IPS-18a (cell line): ENCODE data around the gene PALLD.
"Not testable (repeated sequence)": the region's sequence is repeated elsewhere in the genome, so short reads cannot be mapped to it uniquely, and the experiment has no call there.

Experiments used
- H3K27ac ChIP-seq: one replicate; pipeline ENCODE4 v1.5.1; 2013; ENCODE audit warnings: low read length
- H3K27me3 ChIP-seq: one replicate; pipeline ENCODE4 v1.6.1; 2013; ENCODE audit warnings: mild to moderate bottlenecking, low read length; ENCODE audit not compliant: control insufficient read depth, insufficient read depth
- H3K36me3 ChIP-seq: one replicate; pipeline ENCODE4 v1.6.1; 2013; ENCODE audit warnings: low read depth, low read length; ENCODE audit not compliant: control insufficient read depth
- H3K4me1 ChIP-seq: one replicate; pipeline ENCODE4 v1.6.1; 2013; ENCODE audit warnings: low read depth, low read length; ENCODE audit not compliant: control insufficient read depth
- H3K4me3 ChIP-seq: one replicate; pipeline ENCODE4 v1.5.1; 2013; ENCODE audit warnings: low read length
- H3K9ac ChIP-seq: one replicate; pipeline ENCODE4 v1.6.1; 2013; ENCODE audit warnings: mild to moderate bottlenecking, low read length, moderate library complexity
- H3K9me3 ChIP-seq: one replicate; pipeline ENCODE4 v1.6.1; 2013; ENCODE audit warnings: low read depth, low read length; ENCODE audit not compliant: control insufficient read depth

PALLD gene

DNA sequence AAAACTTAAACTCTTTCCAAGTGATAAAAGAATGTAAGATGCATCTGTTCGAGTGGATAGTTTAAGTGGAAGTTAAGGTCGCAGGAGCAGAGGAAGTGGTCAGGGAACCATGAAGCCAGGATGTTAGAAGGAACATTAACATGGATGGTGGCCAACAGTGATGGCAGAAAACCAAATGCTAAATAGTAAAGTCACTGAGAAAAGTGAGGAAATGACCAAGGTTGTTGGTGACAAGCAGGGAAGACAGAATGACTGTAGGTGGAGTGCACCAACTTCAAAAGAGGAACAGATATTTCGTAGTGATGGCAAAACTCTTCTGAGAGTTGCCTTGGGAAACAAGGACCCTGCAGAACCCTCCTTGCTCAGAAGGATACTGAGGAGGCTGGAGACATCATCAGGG, 226.2 kb downstream of the PALLD start:
- no peaks in the 10 kb centered on the region for H3K36me3 ChIP-seq
- H3K27me3 ChIP-seq, result no peaks in the 10 kb centered on the region
- no peak overlapping the region for H3K9ac ChIP-seq
- H3K27ac ChIP-seq, result no peak overlapping the region
- no peaks in the 10 kb centered on the region for H3K9me3 ChIP-seq
- H3K4me1 ChIP-seq, result peaks cover 11% of the 10 kb centered on the region
- no peak overlapping the region for H3K4me3 ChIP-seq

DNA sequence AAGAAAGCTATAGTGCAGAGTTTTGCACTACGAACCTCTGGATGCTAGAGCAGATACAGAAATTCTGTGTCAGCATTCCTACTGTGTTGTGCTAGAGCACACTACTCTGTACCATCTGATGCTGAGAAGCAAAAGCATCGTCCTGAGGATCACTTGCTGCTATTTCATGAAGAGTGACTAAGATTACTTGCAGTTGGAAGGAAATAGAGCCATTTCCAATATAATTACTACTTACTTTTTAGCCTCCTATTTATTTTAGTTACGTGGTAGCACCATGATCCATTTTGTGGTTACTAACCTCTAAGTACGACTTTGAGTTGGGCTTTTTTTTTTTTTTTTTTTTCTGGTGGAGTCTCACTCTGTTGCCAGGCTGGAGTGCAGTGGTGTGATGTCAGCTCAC, 226.7 kb downstream of the PALLD start:
- Histone ChIP-seq H3K9me3 (no peaks in the 10 kb centered on the region), H3K27me3 (no peaks in the 10 kb centered on the region), H3K36me3 (no peaks in the 10 kb centered on the region), H3K9ac (no peak overlapping the region), H3K4me3 (no peak overlapping the region), H3K27ac (no peak overlapping the region), H3K4me1 (peaks cover 11% of the 10 kb centered on the region)

GRCh38 chr4:168724243-168724642, 227.4 kb downstream of the PALLD start:
- H3K9ac ChIP-seq, result no peak overlapping the region
- no peaks in the 10 kb centered on the region for H3K36me3 ChIP-seq
- no peaks in the 10 kb centered on the region for H3K27me3 ChIP-seq
- H3K4me1 ChIP-seq, result peaks cover 11% of the 10 kb centered on the region
- H3K27ac ChIP-seq, result no peak overlapping the region
- H3K9me3 ChIP-seq, result no peaks in the 10 kb centered on the region
- H3K4me3 ChIP-seq, result no peak overlapping the region

DNA sequence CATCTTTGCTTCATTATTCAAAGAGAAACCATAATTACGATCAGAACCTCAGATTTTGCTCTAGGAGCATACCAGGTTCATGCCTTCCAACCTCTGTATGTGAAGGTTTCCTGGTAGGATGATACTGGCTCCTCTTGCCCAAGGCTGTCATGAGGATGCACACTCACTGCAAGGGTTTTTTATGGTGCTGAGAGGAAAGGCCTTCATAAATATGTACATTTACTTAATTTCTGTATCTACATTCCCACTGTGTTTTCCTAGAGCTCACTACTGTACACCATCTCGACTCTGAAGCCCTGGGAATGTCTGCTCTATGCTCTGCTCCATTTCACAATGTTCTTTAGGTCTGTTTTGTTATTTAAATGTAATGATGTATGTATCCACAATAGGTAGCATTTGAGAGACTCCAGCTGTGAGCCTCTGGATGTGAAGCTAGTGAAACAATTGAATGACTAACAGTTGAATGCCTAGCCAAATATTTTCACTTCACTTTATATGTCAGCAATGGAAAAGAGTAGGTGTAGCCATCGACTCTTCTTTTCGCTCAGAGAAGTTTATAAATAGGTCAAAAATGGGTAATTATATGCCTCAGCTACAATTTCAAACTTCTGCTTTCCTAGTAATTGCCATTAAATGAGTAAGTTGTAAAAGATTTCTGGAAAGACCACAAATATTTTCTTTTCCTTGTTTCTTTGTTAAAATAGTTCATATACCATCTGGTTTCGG, 228.0 kb downstream of the PALLD start:
- no peak overlapping the region for H3K27ac ChIP-seq
- H3K4me3 ChIP-seq, result no peak overlapping the region
- no peaks in the 10 kb centered on the region for H3K27me3 ChIP-seq
- peaks cover 11% of the 10 kb centered on the region for H3K4me1 ChIP-seq
- H3K36me3 ChIP-seq, result no peaks in the 10 kb centered on the region
- no peak overlapping the region for H3K9ac ChIP-seq
- H3K9me3 ChIP-seq, result no peaks in the 10 kb centered on the region

GRCh38 chr4:168725930-168726329, 229.1 kb downstream of the PALLD start:
- Histone ChIP-seq H3K27ac (no peak overlapping the region), H3K4me1 (peaks cover 11% of the 10 kb centered on the region), H3K4me3 (no peak overlapping the region), H3K9ac (no peak overlapping the region), H3K27me3 (no peaks in the 10 kb centered on the region), H3K36me3 (no peaks in the 10 kb centered on the region), H3K9me3 (no peaks in the 10 kb centered on the region)

- H3K9ac ChIP-seq, H3K27me3 ChIP-seq, H3K4me3 ChIP-seq, H3K9me3 ChIP-seq, H3K36me3 ChIP-seq, H3K27ac ChIP-seq: not testable (repeated sequence)
- H3K4me1 ChIP-seq, result peaks cover 11% of the 10 kb centered on the region
These were observed 230.3 kb downstream of the PALLD start for GRCh38 chr4:168727181-168727580.

GRCh38 chr4:168731006-168731636, 234.3 kb downstream of the PALLD start:
- Histone ChIP-seq H3K27ac (no peak overlapping the region), H3K9me3 (no peaks in the 10 kb centered on the region), H3K4me1 (peaks cover 9% of the 10 kb centered on the region), H3K4me3 (no peak overlapping the region), H3K9ac (no peak overlapping the region), H3K27me3 (no peaks in the 10 kb centered on the region), H3K36me3 (no peaks in the 10 kb centered on the region)

DNA sequence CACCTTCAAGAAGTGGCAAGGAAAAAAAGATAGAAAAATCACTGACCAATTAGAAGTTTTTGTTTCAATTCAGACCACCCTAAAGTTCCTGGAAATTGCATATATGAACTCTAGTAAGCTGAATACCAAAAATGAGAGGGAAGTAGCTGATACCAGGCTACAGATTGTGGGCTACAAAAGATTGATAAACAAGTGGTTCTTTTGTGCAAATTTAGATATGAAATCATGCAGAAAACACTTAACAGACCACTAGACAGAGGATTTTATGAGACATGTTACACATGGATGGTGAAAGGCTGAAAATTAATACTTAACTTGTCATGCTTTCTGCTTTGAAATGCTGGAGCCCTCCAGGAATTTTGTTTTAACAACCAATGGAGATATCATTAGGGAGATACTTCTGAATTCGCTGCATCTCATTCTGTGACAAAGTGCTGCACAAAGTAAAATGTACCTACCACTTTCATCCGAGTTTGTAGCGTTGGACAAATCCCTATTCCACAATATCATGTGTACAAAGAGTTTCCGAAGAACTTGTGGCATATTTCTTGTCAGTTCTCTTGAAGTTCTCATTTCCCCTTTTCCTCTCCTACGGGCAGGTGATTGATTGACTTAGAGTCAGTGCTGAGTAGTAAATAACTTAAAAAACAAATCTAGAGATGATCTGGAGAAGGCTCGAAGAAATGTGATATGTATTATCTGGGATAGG, 235.0 kb downstream of the PALLD start:
- no peak overlapping the region for H3K4me3 ChIP-seq
- H3K4me1 ChIP-seq, result peaks cover 13% of the 10 kb centered on the region
- no peak overlapping the region for H3K9ac ChIP-seq

DNA sequence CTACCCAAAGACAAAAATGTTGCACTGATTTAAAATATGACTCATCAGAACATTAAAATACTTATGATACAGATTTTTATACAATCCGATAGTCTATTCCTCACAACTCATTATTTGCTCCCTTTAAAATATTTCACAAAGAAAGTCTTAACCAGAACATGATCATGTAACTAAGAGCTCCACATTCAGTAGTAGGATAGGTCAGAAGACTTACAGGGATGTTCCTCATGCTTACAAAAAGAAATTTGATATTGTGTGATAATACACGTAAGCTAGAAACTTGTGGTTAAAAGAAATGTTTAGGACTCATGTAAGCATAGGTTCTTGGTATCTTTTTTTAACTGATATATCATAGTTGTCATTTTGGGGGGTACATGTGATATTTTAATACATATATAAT, 235.9 kb downstream of the PALLD start:
- no peaks in the 10 kb centered on the region for H3K9me3 ChIP-seq
- H3K27ac ChIP-seq, result no peak overlapping the region
- H3K4me1 ChIP-seq, result peaks cover 21% of the 10 kb centered on the region
- H3K9ac ChIP-seq, result no peak overlapping the region
- H3K4me3 ChIP-seq, result no peak overlapping the region
- H3K36me3 ChIP-seq, result no peaks in the 10 kb centered on the region
- no peaks in the 10 kb centered on the region for H3K27me3 ChIP-seq

More for the DNA sequence above, 235.0 kb downstream of the PALLD start:
- Histone ChIP-seq H3K36me3 (no peaks in the 10 kb centered on the region), H3K27ac (no peak overlapping the region), H3K9me3 (no peaks in the 10 kb centered on the region), H3K27me3 (no peaks in the 10 kb centered on the region)

GRCh38 chr4:168734703-168735678, 238.1 kb downstream of the PALLD start:
- no peak overlapping the region for H3K4me3 ChIP-seq
- no peak overlapping the region for H3K9ac ChIP-seq
- H3K4me1 ChIP-seq, result peaks cover 24% of the 10 kb centered on the region
- H3K9me3 ChIP-seq, result no peaks in the 10 kb centered on the region
- no peaks in the 10 kb centered on the region for H3K36me3 ChIP-seq
- no peak overlapping the region for H3K27ac ChIP-seq
- H3K27me3 ChIP-seq, result no peaks in the 10 kb centered on the region

- Histone ChIP-seq H3K27ac (no peak overlapping the region), H3K9me3 (no peaks in the 10 kb centered on the region), H3K9ac (no peak overlapping the region)
These were observed 238.9 kb downstream of the PALLD start for GRCh38 chr4:168735735-168736134.

More at GRCh38 chr4:168735735-168736134, 238.9 kb downstream of the PALLD start:
- Histone ChIP-seq H3K4me3 (no peak overlapping the region), H3K4me1 (peaks cover 24% of the 10 kb centered on the region), H3K27me3 (no peaks in the 10 kb centered on the region), H3K36me3 (no peaks in the 10 kb centered on the region)
